ENCODE data around the gene CMTR1. TPM values are rescaled to one million over a fixed set of nuclear protein-coding genes. Genes with fewer than 3 reads are reported as not detected.

The CMTR1 gene
- total RNA-seq, 4 donors from 2014 or later = 35.1 to 49.2 (median 41.4) TPM

GRCh38 chr6:37449984-37450383 lies 17.0 kb downstream of the CMTR1 start:
- no peak for ATAC-seq
- H3K4me1 ChIP-seq = peaks cover 0 to 14% (median 0%) of the 10 kb centered on the region in 3 donors
- no peaks in the 10 kb centered on the region for H3K27me3 ChIP-seq
- H3K9me3 ChIP-seq = no peaks in the 10 kb centered on the region
- peaks cover 0 to 100% of the 10 kb centered on the region in 2 donors for H3K36me3 ChIP-seq
- no peak overlapping the region for H3K27ac ChIP-seq
- WGBS, 2 donors (ENCODE audit: low coverage in 1 of 2) = 80 to 83% methylated on average over 4 of the region's 4 CpGs
- no peak overlapping the region for H3K4me3 ChIP-seq
- TF ChIP-seq POLR2AphosphoS5 (IDR thresholded peaks at IDR 0.05) = no peak
- TF ChIP-seq EP300 (IDR thresholded peaks at IDR 0.05) = no peak
- no peak for TF ChIP-seq CTCF (IDR thresholded peaks at IDR 0.05)
- no peak for TF ChIP-seq POLR2A (IDR thresholded peaks at IDR 0.05)

- Histone ChIP-seq H3K27ac (no peak overlapping the region), H3K9me3 (no peaks in the 10 kb centered on the region), H3K36me3 (peaks cover 0 to 100% of the 10 kb centered on the region in 2 donors), H3K27me3 (no peaks in the 10 kb centered on the region), H3K4me3 (no peak overlapping the region), H3K4me1 (peaks cover 0 to 21% (median 0%) of the 10 kb centered on the region in 3 donors)
- ATAC-seq = no peak
- no peak for TF ChIP-seq CTCF (IDR thresholded peaks at IDR 0.05)
- WGBS, 2 donors (ENCODE audit: low coverage in 1 of 2) = 15% methylated on average over 2 of the region's 2 CpGs; no CpG with 5 or more reads in 1 of the 2 donors
Measured at GRCh38 chr6:37451441-37452193, 18.6 kb downstream of the CMTR1 start.

- Histone ChIP-seq H3K36me3 (peaks cover 0 to 91% of the 10 kb centered on the region in 2 donors), H3K27ac (no peak overlapping the region), H3K9me3 (no peaks in the 10 kb centered on the region), H3K4me3 (no peak overlapping the region), H3K27me3 (no peaks in the 10 kb centered on the region), H3K4me1 (peaks cover 0 to 30% (median 0%) of the 10 kb centered on the region in 3 donors)
- no peak for TF ChIP-seq CTCF (IDR thresholded peaks at IDR 0.05)
- no peak for TF ChIP-seq EP300 (IDR thresholded peaks at IDR 0.05)
- TF ChIP-seq POLR2AphosphoS5 (IDR thresholded peaks at IDR 0.05) = no peak
- TF ChIP-seq POLR2A (IDR thresholded peaks at IDR 0.05) = no peak
- ATAC-seq = no peak
- WGBS, 2 donors (ENCODE audit: low coverage in 1 of 2) = 92 to 93% methylated on average over 3 of the region's 3 CpGs
Measured at GRCh38 chr6:37452522-37452921, 19.5 kb downstream of the CMTR1 start.

- Histone ChIP-seq H3K36me3 (peaks cover 0 to 88% of the 10 kb centered on the region in 2 donors), H3K4me1 (peaks cover 0 to 32% (median 0%) of the 10 kb centered on the region in 3 donors), H3K9me3 (no peaks in the 10 kb centered on the region), H3K27me3 (no peaks in the 10 kb centered on the region), H3K4me3 (no peak overlapping the region), H3K27ac (peak overlapping the region in 2 of 4 donors; percentile 6 to 13)
- TF ChIP-seq CTCF (IDR thresholded peaks at IDR 0.05) (no peak), EP300 (IDR thresholded peaks at IDR 0.05) (no peak), POLR2AphosphoS5 (IDR thresholded peaks at IDR 0.05) (no peak), POLR2A (IDR thresholded peaks at IDR 0.05) (no peak)
- 39 to 79% methylated on average over 3 to 8 of the region's 8 CpGs for WGBS, 2 donors (ENCODE audit: low coverage in 1 of 2)
- no peak for ATAC-seq
Measured at GRCh38 chr6:37454420-37455140, 21.6 kb downstream of the CMTR1 start.
